Testis (tissue), 3 donors: ENCODE measurements around the gene PCDHGA7. TPM values are rescaled to one million over a fixed set of nuclear protein-coding genes. Genes with fewer than 3 reads are reported as not detected.
"Not testable (repeated sequence)": the region's sequence is repeated elsewhere in the genome, so short reads cannot be mapped to it uniquely, and the experiment has no call there.

Experiments
- DNase-seq: peaks from one replicate; pipeline ENCODE4 v3.0.0-alpha.2; 2019
- H3K27ac ChIP-seq, 2 donors: fragments of 200-600 bp; sonication (generic); one replicate each; pipeline ENCODE4 v1.5.1; 2019
- H3K27me3 ChIP-seq: fragments of 200-600 bp; sonication (generic); one replicate; pipeline ENCODE4 v1.5.1; 2019
- H3K36me3 ChIP-seq: fragments of 200-600 bp; sonication (generic); one replicate; pipeline ENCODE4 v1.5.1; 2017; ENCODE audit warnings: low read depth; ENCODE audit errors: missing control alignments
- H3K4me1 ChIP-seq: fragments of 200-600 bp; sonication (generic); one replicate; pipeline ENCODE4 v1.5.1; 2019
- H3K4me3 ChIP-seq, 2 donors: fragments of 200-600 bp; sonication (generic); one replicate each; pipeline ENCODE4 v1.5.1; 2017 to 2019
- H3K9me3 ChIP-seq: fragments of 200-600 bp; sonication (generic); one replicate; pipeline ENCODE4 v1.5.1; 2017
- POLR2A ChIP-seq: fragments of 450-650 bp; IDR thresholded peaks from one replicate; pipeline ENCODE4 v1.6.1; 2017; ENCODE audit warnings: antibody characterized with exemption, mild to moderate bottlenecking, moderate library complexity
- WGBS, 2 donors: methylation state at CpG; one replicate each; pipeline ENCODE4 v1.1.5; 2018; 5-methylcytosine and 5-hydroxymethylcytosine counted together
- intact Hi-C: fragments of 100-400 bp; cut with DNase I; formaldehyde crosslinking; loops from one replicate; pipeline ENCODE4 v1.15.1; 2023; ENCODE audit warnings: low total_unique reads
- polyA plus RNA-seq: library from polyadenylated mRNA; stranded (reverse); fragments of 350-450 nt; fragmentation: Illumina TruSeq; extraction: RNeasy Lipid Tissue Mini Kit (QIAGEN cat#74804); gene quantifications from one replicate; pipeline ENCODE4 v1.2.3, GENCODE V29; 2014; ENCODE audit warnings: low read depth, low replicate concordance; ENCODE audit not compliant: insufficient read depth
- total RNA-seq, 2 donors: library from RNA; depleted of rRNA; stranded (reverse); fragments of >200 nt; gene quantifications; one replicate each; pipeline ENCODE4 v1.2.3, GENCODE V29; 2016
- TF ChIP-seq, protein P1 (sequence below), 3 experiments: fragments of 450-650 bp in 2 of 3; fragments of 200-600 bp in 1 of 3; sonication (generic) in 1 of 3; IDR thresholded peaks; one replicate each; pipeline ENCODE4 v1.5.1; 2016 to 2019; ENCODE audit warnings: antibody characterized with exemption in 3 of 3, mild to moderate bottlenecking in 2 of 3, moderate library complexity in 1 of 3

Gene PCDHGA7
- total and polyA plus RNA-seq, 3 donors from 2014 or later, result 1.6 to 12.7 (median 11.1) TPM

DNA sequence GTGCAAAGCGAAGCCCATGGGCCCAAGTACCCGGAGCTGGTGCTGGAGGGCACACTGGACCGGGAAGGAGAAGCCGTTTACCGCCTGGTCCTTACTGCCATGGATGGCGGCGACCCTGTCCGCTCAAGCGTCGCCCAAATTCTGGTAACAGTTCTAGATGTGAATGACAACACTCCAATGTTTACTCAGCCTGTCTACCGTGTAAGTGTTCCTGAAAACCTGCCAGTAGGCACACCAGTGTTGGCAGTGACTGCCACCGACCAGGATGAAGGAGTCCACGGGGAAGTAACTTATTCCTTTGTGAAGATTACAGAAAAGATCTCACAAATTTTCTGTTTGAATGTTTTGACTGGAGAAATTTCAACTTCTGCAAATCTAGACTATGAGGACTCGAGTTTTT lies 7.9 kb upstream of the PCDHGA7 start:
- H3K4me3 ChIP-seq, result no peak overlapping the region
- TF ChIP-seq, protein P1, sequence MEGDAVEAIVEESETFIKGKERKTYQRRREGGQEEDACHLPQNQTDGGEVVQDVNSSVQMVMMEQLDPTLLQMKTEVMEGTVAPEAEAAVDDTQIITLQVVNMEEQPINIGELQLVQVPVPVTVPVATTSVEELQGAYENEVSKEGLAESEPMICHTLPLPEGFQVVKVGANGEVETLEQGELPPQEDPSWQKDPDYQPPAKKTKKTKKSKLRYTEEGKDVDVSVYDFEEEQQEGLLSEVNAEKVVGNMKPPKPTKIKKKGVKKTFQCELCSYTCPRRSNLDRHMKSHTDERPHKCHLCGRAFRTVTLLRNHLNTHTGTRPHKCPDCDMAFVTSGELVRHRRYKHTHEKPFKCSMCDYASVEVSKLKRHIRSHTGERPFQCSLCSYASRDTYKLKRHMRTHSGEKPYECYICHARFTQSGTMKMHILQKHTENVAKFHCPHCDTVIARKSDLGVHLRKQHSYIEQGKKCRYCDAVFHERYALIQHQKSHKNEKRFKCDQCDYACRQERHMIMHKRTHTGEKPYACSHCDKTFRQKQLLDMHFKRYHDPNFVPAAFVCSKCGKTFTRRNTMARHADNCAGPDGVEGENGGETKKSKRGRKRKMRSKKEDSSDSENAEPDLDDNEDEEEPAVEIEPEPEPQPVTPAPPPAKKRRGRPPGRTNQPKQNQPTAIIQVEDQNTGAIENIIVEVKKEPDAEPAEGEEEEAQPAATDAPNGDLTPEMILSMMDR (IDR thresholded peaks at IDR 0.05), result no peak
- TF ChIP-seq POLR2A, result no peak
- no peaks in the 10 kb centered on the region for H3K4me1 ChIP-seq
- intact Hi-C loops, result no loop called here
- no peaks in the 10 kb centered on the region for H3K27me3 ChIP-seq
- H3K36me3 ChIP-seq, result no peaks in the 10 kb centered on the region
- DNase-seq, result no peak
- H3K9me3 ChIP-seq, result no peaks in the 10 kb centered on the region
- 48% methylated on average over 12 to 14 of the region's 14 CpGs for WGBS, 2 donors
- H3K27ac ChIP-seq, result no peak overlapping the region

DNA sequence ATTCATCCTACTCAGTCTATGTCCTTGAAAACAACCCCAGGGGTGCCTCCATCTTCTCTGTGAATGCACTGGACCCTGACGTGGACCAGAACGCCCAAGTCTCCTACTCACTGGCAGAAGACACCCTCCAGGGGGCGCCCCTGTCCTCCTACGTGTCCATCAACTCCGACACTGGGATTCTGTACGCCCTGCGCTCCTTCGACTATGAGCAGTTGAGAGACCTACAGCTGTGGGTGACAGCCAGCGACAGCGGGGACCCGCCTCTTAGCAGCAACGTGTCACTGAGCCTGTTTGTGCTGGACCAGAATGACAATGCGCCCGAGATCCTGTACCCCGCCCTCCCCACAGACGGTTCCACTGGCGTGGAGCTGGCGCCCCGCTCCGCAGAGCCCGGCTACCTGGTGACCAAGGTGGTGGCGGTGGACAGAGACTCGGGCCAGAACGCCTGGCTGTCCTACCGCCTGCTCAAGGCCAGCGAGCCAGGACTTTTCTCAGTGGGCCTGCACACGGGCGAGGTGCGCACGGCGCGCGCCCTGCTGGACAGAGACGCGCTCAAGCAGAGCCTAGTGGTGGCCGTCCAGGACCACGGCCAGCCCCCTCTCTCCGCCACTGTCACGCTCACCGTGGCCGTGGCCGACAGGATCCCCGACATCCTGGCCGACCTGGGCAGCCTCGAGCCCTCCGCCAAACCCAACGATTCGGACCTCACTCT lies 6.9 kb upstream of the PCDHGA7 start:
- H3K9me3 ChIP-seq, H3K27ac ChIP-seq, H3K4me1 ChIP-seq, H3K36me3 ChIP-seq, intact Hi-C loops, H3K4me3 ChIP-seq, H3K27me3 ChIP-seq: not testable (repeated sequence)
- DNase-seq, result peak; percentile 65
- WGBS, 2 donors, result 44% methylated on average over 38 of the region's 48 CpGs; no CpG with 5 or more reads in 1 of the 2 donors

DNA sequence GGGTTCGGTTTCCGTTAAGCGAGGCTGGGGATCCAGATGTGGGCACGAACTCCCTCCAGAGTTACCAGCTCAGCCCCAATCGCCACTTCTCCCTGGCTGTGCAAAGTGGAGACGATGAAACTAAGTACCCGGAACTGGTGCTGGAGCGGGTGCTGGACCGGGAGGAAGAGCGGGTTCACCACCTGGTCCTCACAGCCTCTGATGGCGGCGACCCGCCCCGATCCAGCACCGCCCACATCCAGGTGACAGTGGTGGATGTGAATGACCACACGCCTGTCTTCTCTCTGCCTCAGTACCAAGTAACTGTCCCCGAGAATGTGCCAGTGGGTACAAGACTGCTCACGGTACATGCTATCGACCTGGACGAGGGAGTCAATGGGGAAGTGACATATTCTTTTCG lies 803 bp downstream of the PCDHGA7 start:
- H3K9me3 ChIP-seq, result no peaks in the 10 kb centered on the region
- TF ChIP-seq, protein P1 (IDR thresholded peaks at IDR 0.05), result no peak
- TF ChIP-seq POLR2A, result no peak
- no peaks in the 10 kb centered on the region for H3K4me1 ChIP-seq
- no peaks in the 10 kb centered on the region for H3K36me3 ChIP-seq
- peak overlapping the region in 1 of 2 donors; percentile 48 for H3K4me3 ChIP-seq
- WGBS, 2 donors, result 24 to 32% methylated on average over 20 to 21 of the region's 21 CpGs
- intact Hi-C loops, result no loop called here
- DNase-seq, result no peak
- H3K27ac ChIP-seq, result no peak overlapping the region
- H3K27me3 ChIP-seq, result no peaks in the 10 kb centered on the region

DNA sequence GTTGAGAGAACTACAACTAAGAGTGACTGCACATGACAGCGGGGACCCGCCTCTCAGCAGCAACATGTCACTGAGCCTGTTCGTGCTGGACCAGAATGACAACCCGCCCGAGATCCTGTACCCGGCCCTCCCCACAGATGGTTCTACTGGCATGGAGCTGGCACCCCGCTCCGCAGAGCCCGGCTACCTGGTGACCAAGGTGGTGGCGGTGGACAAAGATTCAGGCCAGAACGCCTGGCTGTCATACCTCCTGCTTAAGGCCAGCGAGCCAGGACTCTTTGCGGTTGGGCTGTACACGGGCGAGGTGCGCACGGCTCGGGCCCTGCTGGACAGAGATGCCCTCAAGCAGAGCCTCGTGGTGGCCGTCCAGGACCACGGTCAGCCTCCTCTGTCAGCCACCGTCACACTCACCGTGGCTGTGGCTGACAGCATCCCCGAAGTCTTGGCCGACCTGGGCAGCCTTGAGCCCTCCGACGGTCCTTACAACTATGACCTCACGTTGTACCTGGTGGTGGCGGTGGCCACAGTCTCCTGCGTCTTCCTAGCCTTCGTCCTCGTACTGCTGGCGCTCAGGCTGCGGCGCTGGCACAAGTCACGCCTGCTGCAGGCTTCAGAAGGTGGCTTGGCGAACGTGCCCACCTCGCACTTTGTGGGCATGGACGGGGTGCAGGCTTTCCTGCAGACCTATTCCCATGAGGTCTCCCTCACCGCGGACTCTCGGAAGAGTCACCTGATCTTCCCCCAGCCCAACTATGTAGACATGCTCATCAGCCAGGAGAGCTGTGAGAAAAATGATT lies 2.1 kb downstream of the PCDHGA7 start:
- no peaks in the 10 kb centered on the region for H3K9me3 ChIP-seq
- no peak overlapping the region for H3K4me3 ChIP-seq
- TF ChIP-seq, protein P1 (IDR thresholded peaks at IDR 0.05), result no peak
- TF ChIP-seq POLR2A, result no peak
- intact Hi-C loops, result no loop called here
- no peaks in the 10 kb centered on the region for H3K4me1 ChIP-seq
- WGBS, 2 donors, result 32 to 38% methylated on average over 15 to 40 of the region's 43 CpGs
- no peak for DNase-seq
- no peak overlapping the region for H3K27ac ChIP-seq
- H3K27me3 ChIP-seq, result no peaks in the 10 kb centered on the region
- no peaks in the 10 kb centered on the region for H3K36me3 ChIP-seq

DNA sequence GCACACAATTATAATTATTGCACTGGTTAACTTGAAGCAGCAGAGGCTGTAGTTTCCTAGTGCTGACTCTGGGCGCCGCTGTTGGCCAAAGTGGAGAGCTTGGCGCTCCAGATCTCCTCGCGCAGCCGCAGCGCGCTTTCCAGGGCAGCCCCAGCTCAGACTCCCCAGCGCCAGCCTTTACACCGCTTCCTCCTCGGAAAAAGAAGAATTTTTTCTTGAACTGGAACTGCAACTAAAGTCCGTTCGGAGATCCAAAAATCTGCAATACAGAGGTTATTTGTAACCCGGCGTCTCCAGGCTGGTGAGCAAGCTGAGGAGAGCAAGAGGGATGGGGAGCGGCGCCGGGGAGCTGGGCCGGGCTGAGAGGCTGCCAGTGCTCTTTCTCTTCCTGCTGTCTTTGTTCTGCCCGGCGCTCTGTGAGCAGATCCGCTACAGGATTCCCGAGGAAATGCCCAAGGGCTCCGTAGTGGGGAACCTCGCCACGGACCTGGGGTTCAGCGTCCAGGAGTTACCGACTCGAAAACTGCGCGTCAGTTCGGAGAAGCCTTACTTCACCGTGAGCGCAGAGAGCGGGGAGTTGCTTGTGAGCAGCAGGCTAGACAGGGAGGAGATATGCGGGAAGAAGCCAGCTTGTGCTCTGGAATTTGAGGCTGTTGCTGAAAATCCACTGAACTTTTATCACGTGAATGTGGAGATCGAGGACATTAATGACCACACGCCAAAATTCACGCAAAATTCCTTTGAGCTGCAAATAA lies 5.2 kb downstream of the PCDHGA7 start, which contains the start of gene PCDHGB4:
PCDHGB4 (plus strand) TSS at position 142 of the 755 bp plus-strand sequence; CDS start at position 329, 187 bp downstream.
- H3K27ac ChIP-seq, H3K9me3 ChIP-seq, intact Hi-C loops, H3K4me1 ChIP-seq, H3K36me3 ChIP-seq, H3K27me3 ChIP-seq: not testable (repeated sequence)
- peak within 1 kb of the TSS in 1 of 2 donors; percentile 11 for H3K4me3 ChIP-seq
- peak; percentile 63 for DNase-seq
- TF ChIP-seq, protein P1 (IDR thresholded peaks at IDR 0.05), result peak in 2 of 3 experiments; percentile 53 to 59
- 9 to 16% methylated on average over 18 to 19 of the region's 40 CpGs for WGBS, 2 donors
